GM19463 (cell line): ENCODE measurements around the gene TMEM213.

Experiments used
- ATAC-seq: cut with Tn5 transposase; IDR thresholded peaks from one replicate; pipeline ENCODE4 v1.9.1; 2021; ENCODE audit warnings: mild to moderate bottlenecking, moderate library complexity; ENCODE audit not compliant: unreplicated experiment

Gene TMEM213

GRCh38 chr7:138872576-138872975 is 74.8 kb downstream of the TMEM213 start:
- no peak for ATAC-seq

GRCh38 chr7:138873220-138873892 is 75.6 kb downstream of the TMEM213 start:
- no peak for ATAC-seq

- no peak for ATAC-seq
Observed at GRCh38 chr7:138875794-138876193, 78.0 kb downstream of the TMEM213 start.

GRCh38 chr7:138876326-138876725 is 78.5 kb downstream of the TMEM213 start:
- ATAC-seq, result no peak

- ATAC-seq, result no peak
Observed at GRCh38 chr7:138878051-138878450, 80.3 kb downstream of the TMEM213 start.

GRCh38 chr7:138878856-138879255 is 81.1 kb downstream of the TMEM213 start:
- no peak for ATAC-seq

- ATAC-seq, result no peak
Observed at GRCh38 chr7:138879356-138879755, 81.6 kb downstream of the TMEM213 start.

- no peak for ATAC-seq
Observed at GRCh38 chr7:138880881-138881578, 83.2 kb downstream of the TMEM213 start.

- ATAC-seq, result no peak
Observed at GRCh38 chr7:138881579-138882188, 83.9 kb downstream of the TMEM213 start.

- no peak for ATAC-seq
Observed at GRCh38 chr7:138882249-138882648, 84.5 kb downstream of the TMEM213 start.

- no peak for ATAC-seq
Observed at GRCh38 chr7:138885383-138886147, 87.8 kb downstream of the TMEM213 start.

- peak; percentile 74 for ATAC-seq
Observed at GRCh38 chr7:138886501-138886917, 88.7 kb downstream of the TMEM213 start.

GRCh38 chr7:138887085-138887710 is 89.4 kb downstream of the TMEM213 start:
- ATAC-seq, result no peak
